Bone marrow (tissue), 2 donors: ENCODE data around the gene TP53BP1.

ENCODE experiments used
- DNase-seq, 2 donors: peaks; one replicate each; lab custom pipeline; 2025; lab: John Stamatoyannopoulos, UW

TP53BP1 gene

DNA sequence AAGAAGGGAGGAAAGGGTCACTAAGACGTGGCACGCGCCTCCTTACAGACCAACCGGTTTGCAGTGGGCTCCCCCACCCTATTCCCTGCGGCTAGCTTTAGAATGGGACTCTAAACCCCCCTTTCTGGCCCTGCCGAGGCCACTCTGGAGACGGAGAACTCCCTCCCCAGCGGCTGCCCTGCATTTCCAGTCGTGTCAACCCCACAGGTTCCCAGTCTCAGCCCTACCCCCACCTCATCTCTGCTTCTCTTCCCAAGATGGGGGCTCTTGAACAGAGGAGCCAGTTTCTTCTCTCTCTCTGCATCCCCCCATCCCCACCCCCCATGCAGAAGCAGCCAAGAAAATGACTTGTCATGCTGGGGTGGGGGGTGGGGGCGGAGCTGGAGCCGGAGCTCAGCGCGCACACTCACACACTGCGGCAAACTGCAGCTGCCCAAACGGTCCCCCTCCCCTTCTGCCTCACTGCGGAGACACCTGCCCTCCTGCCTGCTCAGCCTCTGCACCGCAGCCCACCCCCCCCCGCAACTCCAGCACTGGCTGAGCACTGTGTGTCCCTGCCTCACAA, 25.3 kb upstream of the TP53BP1 start:
- DNase-seq: peak; percentile 9 to 69

GRCh38 chr15:43517354-43518196, 24.6 kb upstream of the TP53BP1 start, which contains the start of gene MAP1A:
MAP1A (plus strand) TSS chr15:43517608; CDS start chr15:43521474, 3,866 bp downstream.
- DNase-seq: peak in 1 of 2 donors; percentile 54

GRCh38 chr15:43516801-43517353, 23.9 kb upstream of the TP53BP1 start:
- DNase-seq: no peak

GRCh38 chr15:43516185-43516584, 23.2 kb upstream of the TP53BP1 start:
- DNase-seq: no peak

GRCh38 chr15:43515741-43516140, 22.8 kb upstream of the TP53BP1 start:
- DNase-seq: no peak

DNA sequence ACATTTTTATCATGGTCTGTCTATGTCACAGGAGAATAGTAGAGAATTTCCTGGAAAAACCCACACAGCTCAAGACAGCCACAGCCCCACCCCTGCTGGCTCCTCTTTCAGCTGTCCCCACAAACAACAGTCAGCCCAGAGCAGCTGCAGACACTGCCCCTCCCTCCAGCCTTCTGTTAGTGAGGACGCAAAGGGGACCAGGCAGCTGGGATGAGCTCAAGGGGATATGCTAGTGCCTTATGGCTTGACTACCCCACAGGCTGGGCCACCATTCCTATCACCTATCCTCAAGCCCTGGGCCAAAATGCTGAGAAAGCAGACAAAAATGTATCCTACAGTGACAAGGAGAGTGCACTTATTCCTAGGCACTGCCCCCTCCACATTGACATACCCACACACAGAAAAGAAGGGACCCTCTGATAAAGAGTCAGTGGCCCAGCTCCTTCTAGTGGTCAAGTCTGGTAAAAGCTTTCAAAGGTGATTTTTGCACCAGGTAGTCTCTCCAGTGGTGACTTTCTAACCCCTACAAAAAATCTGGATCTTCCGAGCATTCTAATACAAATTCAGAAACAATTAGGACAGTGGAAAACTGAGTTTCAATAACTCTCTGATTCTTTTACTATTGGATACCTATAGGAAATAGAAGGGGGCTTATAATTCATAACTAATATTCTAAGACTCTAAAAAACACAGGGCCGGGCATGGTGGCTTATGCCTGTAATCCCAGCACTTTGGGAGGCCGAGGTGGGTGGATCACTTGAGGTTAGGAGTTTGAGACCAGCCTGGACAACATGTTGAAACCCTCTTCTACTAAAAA, 21.5 kb upstream of the TP53BP1 start:
- DNase-seq: no peak

- DNase-seq: no peak
Measured at GRCh38 chr15:43513550-43513949, 20.6 kb upstream of the TP53BP1 start.

DNA sequence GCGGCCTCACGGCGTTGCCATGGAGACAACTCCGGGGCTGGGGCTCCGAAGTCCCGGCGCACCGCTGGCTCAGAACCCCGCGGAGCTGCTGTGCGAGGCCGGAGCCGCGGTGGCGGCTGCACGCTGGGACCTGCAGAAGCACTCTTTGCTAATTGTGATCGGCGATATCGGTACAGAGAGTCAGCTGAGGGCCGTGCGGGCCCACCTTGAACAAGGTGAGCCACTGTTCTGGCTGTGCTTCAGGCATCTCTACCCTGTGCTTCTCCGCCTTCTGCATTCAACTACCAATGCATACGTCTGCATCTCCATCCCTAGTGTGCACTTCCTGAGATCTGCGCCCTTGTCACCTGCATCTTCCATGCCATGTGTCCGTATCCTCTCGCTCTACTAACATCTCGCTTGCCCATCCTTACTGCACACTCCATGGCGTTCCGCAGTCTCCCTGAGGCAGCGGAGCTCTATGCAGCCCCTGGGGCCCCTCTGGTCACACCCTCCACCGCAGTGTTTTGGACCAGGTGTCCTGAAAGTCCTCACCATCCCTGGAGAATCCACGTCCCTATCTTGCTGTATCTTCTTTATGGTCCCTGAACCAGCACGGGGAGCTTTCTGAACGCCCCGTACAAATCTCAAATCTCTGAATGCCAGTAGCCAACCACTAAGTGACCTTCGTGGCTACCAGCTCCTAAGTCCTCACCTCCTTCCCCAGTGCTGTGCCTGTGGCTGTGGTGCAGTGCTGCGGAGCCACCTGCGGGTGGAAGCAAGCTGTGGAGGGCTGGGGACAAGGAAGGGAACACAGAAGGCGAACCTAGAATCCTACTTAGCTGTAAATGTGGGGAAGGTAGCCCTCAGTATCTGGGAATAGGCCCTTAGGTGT, 18.3 kb upstream of the TP53BP1 start:
- no peak for DNase-seq

DNA sequence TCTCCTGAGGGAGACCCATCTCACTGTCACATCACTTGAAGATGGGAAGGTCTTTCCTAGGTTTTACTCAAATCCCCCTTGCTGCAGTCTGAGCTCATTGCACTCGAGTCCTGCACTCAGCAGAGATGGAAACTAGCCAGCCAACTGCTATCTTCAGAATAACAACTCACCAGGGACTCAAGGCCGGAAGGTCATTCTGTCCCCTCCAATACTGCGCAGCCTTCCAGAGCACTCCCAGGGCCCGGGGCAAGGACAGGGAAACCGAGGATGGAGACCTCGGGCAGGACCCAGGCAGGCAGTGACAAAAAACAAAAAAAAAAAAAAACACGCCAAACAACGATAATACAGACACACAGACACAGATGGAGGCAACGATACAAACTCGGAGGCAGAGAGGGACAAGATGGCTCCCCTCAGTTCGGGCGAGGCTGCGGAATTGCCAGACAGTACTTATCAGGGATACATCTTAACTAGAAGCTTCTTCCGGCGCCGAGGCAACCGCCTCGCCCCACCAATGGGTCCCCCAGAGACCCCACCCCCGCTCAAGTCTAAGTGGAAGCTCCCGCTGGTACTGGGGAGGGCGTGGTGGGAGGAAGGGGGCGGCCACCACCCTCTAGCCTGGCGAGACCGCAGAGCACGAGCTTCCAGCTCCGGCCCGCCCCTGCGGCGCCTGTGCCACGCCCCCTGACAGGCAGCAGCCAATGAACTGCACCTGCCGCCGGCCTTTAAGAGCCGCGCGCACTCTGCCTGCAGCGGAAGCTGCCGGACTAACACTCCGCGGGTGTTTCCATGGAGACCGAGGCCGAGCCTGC, 17.4 kb upstream of the TP53BP1 start:
- peak; percentile 82 to 92 for DNase-seq

DNA sequence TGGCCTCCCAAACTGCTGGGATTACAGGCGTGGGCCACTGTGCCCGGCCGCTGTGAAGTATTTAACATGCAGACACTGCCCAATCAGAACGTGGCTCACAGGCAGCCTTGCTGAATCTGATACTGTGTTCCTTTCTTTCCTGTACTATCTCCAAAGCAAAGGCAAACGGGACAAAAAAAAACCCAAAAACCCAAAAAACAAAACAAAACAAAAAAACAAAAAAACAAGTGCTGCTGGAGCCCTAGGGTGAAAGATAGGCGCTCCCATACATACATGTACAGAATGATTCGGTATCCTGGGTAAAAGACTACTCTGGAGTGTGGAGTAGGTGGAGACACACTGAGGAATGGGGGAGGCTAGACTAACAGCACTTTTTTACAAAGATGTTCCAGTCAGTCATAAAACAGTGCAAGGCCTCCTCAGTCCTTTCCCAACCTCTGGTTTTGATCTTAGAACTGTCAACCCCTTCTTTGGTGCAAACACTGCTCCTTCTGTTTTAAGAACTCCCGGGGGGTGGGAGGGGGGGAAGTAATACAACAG, 16.8 kb upstream of the TP53BP1 start:
- no peak for DNase-seq

DNA sequence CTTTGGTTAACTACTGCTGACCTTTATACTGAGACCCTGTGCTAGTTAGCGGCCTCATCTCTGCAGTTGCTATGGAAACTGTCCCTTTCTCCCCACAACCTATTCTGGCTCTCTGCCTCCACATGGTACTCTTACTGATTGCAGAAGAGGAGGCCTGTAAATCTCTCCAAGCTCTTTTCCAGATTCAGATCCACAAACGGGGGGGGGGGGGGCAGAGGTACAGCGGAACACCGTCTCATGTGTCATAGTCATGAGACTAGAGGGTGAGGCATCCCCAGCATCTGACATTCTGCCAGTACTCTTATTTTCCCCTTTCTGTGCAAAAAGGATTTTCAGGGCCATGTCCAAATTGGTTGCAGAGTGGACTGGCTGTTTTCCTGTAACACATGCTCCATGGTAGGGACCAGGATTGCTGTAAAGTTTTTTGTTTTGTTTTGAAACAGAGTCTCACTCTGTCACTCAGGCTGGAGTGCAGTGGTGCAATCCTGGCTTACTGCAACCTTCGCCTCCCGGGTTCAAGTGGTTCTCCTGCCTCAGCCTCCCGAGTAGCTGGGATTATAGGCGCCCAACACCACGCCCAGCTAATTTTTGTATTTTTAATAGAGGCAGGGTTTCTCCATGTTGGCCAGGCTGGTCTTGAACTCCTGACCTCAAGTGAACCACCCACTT, 16.2 kb upstream of the TP53BP1 start:
- DNase-seq: no peak

DNA sequence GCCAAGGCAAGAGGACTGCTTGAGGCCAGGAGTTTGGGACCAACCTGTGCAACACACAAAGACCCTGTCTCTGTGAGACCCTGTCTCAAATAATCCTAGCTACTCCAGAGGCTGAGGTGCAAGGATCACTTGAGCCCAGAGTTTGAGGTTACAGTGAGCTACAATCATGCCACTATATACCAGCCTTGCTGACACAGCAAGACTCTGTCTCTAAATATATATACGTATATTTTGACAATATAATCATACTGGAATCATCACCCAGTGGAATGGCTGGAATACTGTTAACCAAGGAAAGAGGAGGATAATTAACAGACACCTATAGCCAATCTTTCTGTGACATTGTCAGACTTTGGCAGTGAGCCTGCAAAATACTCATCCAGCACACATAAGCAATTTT, 15.5 kb upstream of the TP53BP1 start:
- no peak for DNase-seq

- no peak for DNase-seq
Measured at GRCh38 chr15:43505738-43506137, 12.8 kb upstream of the TP53BP1 start.

- DNase-seq: no peak
Measured at GRCh38 chr15:43499635-43500034, 6.7 kb upstream of the TP53BP1 start.

GRCh38 chr15:43498990-43499389, 6.0 kb upstream of the TP53BP1 start:
- DNase-seq: no peak

DNA sequence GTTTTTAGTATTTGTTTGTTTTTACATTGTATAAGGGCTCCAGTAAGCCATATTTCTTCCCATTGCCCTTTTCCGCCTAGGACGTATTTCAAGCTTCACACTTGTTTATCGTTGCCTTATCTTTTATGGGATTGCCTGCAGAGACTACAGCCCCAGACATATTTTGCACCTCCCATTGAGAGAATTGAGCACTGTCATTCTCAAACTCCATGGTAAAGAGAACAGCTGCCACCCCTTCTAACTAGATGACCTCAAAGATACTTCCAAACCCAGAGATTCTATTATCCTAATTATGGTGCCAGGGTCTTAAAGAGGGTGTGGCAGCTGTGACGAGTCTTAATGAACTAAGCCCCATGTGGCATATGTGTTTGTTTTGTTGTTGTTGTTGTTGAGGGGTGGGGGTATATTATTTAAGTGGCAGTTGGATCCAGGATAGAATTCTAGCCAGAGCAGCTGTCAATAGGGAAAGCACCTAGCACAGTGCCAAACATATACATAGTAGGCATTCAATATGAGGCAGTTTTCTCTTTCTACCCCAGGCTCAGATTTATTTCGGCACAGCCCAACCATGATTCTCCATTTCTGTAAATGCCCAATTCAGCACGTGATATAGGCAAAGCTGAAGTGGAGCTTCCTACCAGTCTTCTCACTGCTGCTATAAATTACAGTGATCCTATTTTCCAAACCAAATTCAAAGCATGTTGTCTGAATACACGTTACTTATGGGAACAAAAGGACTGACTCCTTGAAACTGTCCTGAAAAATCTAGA, 932 bp upstream of the TP53BP1 start:
- DNase-seq: no peak

DNA sequence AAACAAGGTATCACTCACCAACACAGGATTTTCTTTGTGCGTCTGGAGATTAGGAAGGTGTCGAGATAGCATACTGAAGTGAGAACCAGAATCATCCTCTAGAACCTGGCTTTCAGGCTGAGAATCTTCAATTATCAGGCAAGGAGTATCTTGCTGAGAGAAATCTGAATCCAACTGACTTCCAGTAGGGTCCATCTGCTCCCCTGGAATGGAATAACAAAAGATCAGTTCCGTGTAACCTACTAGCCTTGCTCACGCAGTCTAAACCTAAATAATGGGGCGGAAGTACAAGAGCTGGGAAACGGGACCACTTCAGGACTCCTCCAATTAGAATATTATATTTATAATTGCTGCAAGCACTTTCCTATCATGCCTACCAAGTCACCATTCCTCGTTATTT, 690 bp downstream of the TP53BP1 start:
- no peak for DNase-seq

DNA sequence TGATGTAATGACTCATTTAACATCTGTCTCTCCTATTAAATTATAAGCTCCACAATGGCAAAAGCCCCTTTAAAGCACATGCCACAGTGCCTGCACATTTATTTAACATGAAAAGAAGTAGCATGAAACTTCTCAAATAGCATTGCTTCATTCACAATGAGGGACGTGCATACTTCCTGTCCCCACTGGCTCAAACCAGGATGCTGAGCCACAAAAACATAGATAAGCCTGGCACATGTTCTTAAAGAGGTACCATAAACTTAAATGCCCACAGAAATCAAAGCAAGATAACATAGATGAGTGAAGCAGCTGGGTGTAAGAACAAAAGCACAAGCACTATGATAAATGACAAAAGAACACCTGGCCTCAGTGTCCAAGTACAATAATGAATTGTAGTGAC, 3.8 kb downstream of the TP53BP1 start:
- DNase-seq: no peak

GRCh38 chr15:43488790-43489189, 4.2 kb downstream of the TP53BP1 start:
- no peak for DNase-seq
